HG03280 (cell line): Measurements from ENCODE around the gene ATXN1.

Experiments used
- ATAC-seq: cut with Tn5 transposase; IDR thresholded peaks from one replicate; pipeline ENCODE4 v1.9.1; 2021; ENCODE audit warnings: mild to moderate bottlenecking, moderate library complexity; ENCODE audit not compliant: unreplicated experiment

The ATXN1 gene

DNA sequence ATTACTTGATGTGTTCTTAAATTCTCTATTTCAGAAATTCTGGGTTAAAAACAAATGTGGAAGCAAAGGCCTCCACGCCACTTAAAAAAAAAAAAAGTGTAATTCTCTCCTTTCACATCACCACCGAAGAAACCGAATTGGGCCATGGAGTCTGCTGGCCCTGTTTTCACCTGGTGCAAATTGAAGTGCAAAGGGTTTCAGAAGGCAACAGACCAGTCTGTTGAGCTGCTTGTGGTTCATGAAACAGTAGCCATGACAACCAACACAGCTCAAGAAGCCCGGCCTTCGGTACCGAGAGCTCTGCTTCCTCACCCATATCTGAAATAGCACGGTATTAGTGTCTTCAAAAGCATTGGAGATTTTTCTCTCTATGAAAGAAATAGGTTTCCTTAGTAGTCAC lies 459.7 kb downstream of the ATXN1 start:
- ATAC-seq: peak; percentile 75

DNA sequence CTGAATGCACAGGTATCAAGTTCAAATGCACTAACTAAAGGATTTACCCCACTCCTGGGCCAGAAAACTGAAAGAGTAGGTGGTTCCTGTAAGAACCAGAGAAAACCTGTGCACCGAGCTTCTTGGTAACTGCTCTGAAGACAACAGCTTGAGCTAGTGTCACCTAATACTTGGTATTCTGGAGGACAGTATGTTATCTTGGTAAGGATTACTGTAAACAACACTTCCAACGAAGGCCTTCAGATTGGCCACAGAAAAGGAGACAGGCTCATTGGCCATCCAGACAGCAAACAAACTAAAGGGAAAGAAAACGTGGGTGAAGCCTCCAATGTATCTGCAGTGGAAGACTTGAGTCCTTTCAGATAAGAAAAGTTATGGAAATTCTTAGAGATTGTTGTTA lies 461.4 kb downstream of the ATXN1 start:
- no peak for ATAC-seq

DNA sequence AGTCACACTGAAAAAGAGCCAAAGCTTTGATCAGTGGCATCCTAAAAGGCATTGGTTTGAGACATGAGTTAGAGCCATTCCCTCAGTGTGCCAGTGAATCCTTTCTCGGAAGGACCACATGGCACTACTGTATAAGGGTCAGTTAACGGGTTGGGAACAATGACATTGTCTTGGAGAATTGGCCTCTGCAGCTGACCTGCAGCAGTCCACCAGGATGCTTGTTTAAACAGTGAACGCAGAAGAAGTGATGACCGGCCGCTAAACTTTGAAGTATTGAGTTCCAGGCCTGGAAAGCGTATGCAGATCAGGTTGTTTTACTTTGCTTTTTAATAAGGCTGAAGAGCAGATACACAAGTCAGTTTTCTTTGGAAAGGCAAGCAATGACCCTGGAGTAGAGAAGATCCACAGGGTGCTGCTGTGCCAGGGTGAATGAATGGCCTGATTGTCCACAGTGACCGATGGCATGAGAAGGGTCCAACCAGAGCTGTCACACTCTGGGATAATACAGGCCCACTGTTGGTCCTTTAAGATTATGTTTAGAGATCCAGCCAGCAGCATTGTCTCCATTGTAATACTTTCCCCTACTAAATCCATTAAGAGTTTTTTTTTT lies 465.1 kb downstream of the ATXN1 start:
- ATAC-seq: no peak

DNA sequence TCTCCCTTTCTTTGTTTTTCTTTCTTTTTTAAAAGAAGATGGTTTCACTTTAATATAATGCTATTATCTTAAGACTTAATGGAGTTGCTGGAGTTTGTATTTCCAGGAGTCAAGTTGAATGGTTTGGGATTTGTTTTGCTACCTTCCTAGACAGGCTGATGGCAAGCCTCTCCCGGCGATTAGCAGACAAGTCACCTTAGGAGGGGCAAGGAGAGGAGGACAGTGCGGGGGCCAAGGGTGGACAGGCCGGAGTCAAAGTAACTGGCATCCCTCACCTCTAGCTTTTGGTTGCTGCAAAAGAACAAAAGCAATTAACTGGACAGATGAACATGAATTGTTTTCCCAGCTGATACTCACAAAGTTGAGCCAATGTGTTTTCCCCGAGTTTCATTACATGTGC lies 465.8 kb downstream of the ATXN1 start:
- no peak for ATAC-seq

DNA sequence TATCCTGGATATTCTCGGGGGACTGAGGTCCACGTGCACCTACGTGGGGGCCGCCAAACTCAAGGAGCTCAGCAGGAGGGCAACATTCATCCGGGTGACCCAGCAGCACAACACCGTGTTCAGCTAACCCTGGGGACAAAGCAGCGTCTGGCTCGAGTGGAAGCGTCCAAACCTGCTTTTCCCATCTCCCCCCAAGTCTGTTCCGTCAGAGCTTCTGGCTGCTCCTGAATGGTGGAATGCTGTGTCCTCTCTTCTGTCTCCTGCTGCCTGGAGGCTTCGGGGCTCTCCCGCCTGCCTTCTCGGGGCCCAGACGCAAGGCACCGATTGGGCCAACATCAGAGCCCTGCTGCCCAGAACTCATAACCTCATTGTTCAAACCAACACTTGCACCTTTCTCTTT lies 466.2 kb downstream of the ATXN1 start:
- ATAC-seq: no peak

DNA sequence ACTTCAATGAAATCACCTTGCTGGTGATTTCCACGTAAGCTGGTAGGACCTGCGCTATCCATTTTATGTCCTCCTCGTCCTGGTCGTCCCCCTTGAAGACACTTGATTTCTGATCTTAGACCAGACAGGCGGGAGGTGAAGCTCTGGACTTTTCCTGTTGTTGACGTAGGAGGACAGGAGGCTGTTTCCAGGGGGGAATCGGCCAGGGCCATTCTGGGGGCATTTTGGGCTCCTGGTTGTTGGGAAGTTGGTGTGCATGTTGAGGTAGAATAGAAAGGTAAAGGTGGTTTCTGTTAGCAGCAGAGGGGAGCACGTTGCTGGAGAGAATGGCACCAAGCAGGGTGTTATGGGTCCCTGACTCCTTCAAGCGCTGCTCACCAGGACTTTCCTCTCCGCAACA lies 466.9 kb downstream of the ATXN1 start:
- no peak for ATAC-seq

DNA sequence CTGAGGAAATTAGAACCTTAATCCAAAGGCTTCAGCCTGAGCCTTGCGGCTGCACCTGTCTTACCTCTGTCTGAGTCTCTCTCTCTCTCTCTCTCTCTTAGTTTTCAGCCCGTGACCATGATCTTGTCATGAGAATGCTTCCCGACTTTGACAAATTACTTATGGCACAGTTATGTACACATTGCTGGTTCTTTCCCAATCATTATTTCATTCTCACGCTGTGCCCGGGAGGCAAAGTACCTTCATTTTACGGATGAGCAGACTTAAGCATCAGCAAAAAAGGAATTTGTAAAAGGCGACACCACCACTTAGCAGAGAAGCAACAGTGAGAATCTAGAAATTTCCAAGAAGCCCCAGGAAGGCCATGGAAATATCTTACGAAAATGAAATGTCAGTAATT lies 468.3 kb downstream of the ATXN1 start:
- no peak for ATAC-seq

DNA sequence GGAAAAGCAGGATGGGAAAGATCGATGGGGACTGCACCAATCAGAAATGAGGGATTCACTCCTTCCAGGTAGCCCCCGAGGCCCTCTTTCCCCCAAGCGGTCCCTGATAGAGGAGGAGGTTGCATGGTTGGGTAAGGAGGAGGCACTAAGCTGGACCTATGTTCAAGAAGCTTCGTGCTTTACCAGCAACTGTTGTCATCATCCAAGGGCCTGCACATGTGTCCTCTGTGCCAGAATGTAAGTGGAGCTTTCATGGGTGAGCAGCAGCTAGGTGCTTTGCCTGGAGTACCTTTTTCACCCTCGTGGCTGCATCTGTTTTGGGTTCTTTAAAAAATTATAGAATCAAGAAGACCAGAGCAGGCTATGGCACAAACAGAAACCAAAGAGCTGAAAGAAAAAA lies 468.8 kb downstream of the ATXN1 start:
- ATAC-seq: no peak

DNA sequence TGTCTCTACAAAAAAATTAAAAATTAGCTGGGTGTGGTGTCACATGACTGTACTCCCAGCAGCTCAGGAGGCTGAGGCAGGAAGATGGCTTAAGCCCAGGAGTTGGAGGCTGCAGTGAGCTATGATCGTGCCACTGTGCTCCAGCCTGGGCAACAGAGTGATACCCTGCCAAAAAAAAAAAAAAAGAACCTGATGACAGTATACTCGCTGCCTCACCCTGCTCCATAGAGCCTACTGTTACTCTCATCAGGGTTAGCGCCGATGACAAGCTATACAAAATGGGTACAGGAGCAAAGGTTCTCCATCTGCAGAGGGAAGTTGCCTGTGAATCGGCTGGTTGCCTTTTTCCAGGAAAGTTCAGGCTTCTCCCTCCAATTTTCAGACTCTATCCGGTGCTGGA lies 469.5 kb downstream of the ATXN1 start:
- no peak for ATAC-seq

DNA sequence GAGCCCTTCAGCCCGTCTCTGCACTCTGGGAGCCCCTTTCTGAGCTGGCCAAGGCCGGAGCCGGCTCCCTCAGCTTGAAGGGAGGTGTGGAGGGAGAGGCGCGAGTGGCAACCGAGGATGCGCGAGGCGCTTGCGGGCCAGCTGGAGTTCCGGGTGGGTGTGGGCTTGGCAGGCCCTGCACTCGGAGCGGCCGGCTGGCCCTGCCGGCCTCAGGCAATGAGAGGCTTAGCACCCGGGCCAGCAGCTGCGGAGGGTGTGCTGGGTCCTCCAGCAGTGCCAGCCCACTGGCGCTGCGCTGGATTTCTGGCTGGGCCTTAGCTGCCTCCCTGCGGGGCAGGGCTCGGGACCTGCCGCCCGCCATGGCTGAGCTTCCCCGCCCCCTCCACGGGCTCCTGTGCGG lies 473.1 kb downstream of the ATXN1 start:
- no peak for ATAC-seq

DNA sequence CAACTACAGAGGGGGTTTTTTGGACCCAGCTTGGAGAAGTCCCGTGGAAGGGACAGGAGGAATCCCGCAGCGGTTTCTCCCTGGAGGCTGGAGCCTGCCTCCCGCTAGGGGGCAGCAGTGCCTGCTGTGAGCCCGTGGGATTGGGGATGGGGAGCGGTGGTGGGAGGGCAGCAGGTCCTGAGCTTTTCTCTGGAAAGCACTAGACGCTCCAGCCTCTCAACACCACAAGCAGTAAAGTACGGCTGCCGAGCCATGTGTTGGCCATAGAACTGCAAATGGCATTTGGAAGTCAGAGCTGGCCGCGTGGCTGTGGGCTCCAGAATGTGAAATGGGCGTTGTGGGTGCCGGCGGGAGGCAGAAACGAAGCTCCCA lies 475.1 kb downstream of the ATXN1 start:
- ATAC-seq: no peak

DNA sequence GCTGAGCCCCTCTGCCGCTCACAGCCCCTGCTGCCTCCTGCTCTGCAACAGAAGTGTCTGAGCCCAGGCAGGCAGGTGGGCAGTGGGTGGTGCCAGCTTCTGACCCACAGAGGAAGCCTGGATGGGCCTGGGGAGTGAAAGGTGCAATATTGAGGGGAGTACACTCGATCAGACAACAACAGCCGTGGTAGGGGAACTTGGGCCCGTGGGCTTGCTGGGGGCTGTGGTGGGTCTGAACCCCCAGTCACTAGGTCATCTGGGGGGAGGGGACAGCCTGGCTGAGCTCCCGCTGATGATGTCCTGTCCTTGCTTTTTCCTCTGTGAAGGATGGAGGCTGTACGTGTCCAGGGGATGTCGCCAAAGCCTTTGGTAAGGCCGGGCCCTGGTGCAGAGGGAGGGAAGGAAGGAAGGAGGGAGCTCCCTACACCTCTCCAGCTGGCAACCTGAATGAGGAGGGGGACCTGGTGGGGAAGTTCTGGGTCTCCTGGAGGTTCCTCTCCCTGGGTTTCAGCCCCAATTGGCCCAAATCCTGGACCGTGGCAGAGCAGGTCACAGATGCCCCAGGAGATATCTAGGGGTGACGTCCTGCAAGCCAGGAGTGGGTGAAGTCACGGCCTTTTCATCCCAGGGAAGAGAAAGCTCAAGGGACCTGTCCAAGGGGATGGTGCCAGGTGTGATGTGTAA lies 475.7 kb downstream of the ATXN1 start:
- ATAC-seq: no peak

DNA sequence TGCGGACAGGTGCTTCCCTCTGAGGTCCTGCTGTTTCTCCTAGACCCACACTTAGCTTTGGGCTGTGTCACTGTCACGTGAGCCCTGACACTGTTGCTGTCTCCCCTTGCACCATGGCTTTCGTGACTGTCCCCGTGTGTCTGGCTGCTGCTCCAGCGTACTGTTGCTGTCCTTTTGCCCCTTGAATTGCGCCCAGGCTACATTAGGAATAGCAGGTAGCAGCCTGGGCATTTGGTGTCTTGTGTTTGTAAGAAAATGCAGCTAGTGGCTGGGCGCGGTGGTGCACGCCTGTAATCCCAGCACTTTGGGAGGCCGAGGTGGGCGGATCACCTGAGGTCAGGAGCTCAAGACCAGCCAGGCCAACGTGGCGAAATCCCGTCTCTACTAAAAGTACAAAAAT lies 476.8 kb downstream of the ATXN1 start:
- ATAC-seq: no peak

DNA sequence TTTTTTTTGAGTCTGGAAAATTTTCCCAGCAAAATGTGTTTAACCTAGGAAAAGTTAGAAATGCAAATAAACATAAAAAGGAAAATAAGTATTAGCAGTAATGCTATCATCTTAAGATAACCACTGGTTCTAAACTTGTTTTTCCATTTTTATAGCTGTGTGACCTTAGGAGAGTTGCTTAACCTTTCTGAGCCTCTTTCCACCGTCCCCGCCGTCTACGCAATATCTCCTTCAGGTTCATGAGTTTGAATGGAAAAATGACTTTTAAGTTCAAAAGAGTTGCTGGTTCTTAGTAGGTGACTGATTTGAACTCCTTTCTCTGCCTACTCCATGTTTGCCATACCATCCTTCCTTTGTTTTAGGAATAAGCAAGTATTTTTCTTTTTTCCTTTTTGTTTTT lies 478.9 kb downstream of the ATXN1 start:
- ATAC-seq: no peak

DNA sequence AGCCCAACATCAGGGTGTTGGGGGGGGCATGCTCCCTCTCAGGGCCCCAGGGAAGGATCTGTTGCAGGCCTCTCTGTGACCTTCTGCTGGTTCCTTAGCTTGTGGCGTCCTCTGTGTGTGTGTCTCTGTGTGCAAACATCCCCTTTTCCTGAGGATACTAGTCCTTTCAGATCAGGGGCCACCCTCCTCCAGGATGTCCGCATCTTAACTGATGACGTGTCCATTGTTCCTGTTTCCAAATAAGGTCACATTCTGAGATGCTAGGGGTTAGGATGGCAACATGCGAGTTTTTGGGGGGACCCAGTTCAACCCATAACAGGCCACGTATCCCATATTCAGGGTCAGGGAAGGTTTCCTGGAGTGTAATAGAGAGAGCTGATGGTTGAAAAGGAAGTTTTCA lies 482.0 kb downstream of the ATXN1 start:
- ATAC-seq: no peak

DNA sequence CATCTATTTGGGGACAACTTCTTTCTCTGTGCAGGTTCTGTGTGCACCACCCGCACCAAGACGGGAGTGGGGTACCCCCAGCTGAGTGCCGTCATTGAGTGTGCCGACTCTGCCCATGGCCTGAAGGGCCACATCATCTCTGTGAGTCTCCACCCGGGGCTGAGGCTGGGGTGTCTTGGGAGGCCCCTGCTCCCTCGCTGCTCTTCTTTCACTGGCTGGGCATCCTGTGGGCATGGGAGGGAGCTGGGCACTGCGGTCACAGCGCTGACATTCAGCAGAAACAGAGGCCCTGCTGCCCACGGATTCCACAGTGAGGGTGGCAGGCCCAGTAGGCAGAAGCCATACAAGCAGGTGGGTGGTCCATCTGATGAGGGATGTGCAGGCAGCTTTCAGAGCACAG lies 482.5 kb downstream of the ATXN1 start:
- no peak for ATAC-seq

DNA sequence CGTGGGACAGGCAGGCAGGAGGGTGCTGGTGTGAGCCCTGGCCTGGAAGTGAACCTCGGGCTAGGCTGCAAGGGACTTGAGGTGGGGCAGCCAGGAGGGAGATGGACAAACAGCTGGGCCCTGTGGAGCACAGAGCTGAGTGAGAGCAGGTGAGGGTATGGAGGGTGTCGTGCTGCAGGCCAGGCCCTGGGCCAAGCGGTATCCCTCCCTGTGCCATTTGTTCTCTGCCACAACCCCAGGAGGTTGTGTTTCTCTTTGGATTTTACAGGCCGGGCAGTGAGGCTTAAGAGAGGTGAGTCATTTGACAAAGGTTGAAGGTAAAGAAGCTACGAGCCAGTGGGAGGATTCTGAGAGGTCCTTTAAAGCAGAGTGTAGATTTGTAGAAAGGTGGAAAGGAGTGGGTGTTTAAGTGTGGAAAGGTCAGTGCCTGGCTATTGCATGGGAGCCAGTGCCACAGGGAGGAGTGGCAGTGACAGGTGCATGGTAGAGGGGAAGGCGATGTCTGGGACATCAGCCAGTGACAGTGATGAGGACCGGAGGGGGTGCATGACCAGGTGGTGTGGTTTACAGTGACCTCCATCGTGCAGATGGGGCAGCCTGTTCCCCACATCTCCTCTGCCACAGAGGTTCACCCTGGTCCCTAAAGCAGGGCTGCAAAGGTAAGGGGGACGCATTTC lies 483.1 kb downstream of the ATXN1 start:
- no peak for ATAC-seq

DNA sequence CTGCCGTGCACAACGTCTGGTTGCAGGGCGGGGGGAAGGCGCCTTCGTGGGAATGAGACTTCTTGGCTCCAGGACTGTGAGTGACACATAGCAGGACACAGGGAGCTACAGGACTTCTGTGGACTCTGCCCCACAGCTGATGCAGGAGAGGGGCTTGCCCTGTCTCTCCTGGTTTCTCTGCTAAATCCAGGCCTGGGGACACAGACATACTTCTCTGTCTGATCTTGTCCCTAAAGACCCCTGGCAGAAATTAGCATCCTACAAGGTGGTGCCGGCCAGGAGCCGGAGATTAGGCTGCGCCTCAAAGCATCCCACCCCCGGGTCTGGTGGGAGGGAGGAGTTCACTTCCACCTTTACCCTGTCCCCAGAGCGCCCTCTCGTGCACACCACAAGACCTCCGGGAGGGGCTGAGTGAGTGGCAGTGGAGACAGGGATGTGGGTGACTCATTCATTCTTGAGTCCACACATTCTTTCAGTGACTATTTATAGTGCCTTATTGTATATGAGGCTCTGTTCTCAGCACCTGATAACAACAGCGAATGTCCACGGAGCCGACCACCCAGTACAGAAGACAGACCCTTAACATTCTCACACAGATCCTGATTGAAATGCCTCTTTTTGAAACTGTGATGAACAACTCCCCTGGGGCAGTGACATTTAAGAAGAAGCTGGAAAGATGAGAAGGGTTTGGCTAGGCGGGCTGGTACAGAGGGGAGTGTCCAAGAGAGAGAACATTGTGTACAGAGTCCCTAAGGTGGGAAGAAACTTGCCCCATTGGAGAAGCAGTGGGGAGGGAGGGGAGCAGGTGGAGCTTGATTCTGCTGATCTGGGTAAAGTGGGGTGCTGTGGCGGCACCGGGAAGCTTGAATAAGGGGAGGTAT lies 483.9 kb downstream of the ATXN1 start:
- ATAC-seq: no peak

DNA sequence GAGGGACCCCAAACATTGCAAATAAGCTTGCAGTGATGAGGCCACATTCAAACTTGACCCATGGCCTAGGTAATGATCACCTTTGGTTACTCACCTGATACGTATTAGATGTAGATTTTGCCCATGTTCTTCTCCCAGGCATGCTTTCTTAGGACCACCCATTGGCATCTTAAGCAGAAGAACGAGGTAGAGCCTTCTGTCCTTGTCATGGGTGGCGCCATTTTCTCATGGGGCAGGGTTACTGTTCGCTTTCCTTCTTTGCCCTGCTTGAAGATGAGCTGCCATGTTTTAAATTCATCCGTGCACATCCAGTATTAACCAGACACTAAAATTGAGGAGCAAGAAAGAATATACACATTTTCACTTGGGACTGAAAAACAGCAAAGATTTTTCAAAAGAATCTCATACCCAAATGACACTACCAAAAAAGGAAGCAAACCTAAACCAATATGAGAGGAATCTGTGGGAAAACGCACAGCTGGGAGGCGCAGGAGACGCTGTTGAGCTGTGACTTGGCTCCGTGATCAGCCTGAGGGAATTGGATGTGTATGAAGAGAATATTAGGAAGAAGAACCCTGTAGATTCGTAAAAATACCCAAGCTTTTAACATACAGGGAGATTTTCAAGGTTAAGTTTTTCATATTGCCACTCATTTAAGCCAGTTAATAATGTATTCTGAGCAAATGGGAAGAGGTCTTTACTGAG lies 486.2 kb downstream of the ATXN1 start:
- ATAC-seq: no peak

DNA sequence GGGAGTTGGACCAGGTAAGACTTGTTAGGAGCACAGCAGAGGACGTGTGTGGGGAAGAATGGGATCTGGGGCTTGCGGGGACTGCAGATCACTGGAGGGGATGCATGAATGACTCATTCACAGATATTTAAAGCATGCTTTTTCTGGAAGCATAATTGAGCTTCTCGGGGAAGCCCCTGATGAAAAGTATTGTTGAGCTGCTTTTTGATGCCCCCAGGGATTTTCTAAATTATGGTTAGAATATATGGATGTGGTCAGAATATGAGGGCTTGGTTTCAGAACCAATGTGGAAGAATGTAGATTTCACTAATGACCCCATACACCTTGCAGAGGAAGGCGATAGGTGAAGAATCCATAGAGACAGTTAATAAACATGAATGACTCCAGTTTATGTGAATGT lies 486.8 kb downstream of the ATXN1 start:
- no peak for ATAC-seq

DNA sequence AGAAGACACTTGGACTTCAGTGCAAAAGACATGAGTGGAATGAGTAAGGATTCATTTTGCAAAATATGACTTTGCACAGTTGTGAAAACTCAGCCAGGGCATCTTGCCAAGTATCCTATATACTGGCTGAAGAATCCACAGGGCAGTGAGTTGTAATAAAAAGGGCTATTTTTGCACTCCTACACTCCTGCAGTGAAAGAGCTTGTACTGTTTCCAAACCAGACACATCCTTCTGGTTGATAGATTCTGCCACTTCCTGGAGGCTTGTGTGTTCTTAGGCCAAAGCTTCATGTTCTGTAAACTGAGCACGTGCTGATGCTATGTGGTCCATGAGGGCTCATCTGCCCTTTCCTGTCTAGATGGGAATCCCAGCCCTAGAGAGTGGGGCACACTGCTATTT lies 488.0 kb downstream of the ATXN1 start:
- no peak for ATAC-seq
